ENCODE measurements around the gene ADGRF1.

ADGRF1 gene

GRCh38 chr6:47023573-47023972 is 18.6 kb downstream of the ADGRF1 start:
- no peak overlapping the region for H3K4me3 ChIP-seq
- DNase-seq (ENCODE audit: low spot score), result no peak
- no peak for TF ChIP-seq CTCF (IDR thresholded peaks at IDR 0.05)
- H3K27ac ChIP-seq, result no peak overlapping the region

- no peak for TF ChIP-seq CTCF (IDR thresholded peaks at IDR 0.05)
- no peak for DNase-seq (ENCODE audit: low spot score)
Measured at GRCh38 chr6:47022191-47022590, 19.9 kb downstream of the ADGRF1 start.

GRCh38 chr6:47019941-47020340 is 22.2 kb downstream of the ADGRF1 start:
- Histone ChIP-seq H3K4me3 (no peak overlapping the region), H3K27ac (no peak overlapping the region)
- DNase-seq (ENCODE audit: low spot score), result no peak
- TF ChIP-seq CTCF (IDR thresholded peaks at IDR 0.05), result no peak

More at GRCh38 chr6:47022191-47022590, 19.9 kb downstream of the ADGRF1 start:
- no peak overlapping the region for H3K4me3 ChIP-seq
- H3K27ac ChIP-seq, result no peak overlapping the region

GRCh38 chr6:47016909-47017308 is 25.2 kb downstream of the ADGRF1 start:
- Histone ChIP-seq H3K4me3 (no peak overlapping the region), H3K27ac (no peak overlapping the region)
- no peak for TF ChIP-seq CTCF (IDR thresholded peaks at IDR 0.05)
- no peak for DNase-seq (ENCODE audit: low spot score)

GRCh38 chr6:47016261-47016660 is 25.9 kb downstream of the ADGRF1 start:
- no peak for DNase-seq (ENCODE audit: low spot score)
- Histone ChIP-seq H3K27ac (no peak overlapping the region), H3K4me3 (no peak overlapping the region)
- TF ChIP-seq CTCF (IDR thresholded peaks at IDR 0.05), result no peak

- no peak for TF ChIP-seq CTCF (IDR thresholded peaks at IDR 0.05)
Measured at GRCh38 chr6:47014401-47014800, 27.7 kb downstream of the ADGRF1 start.

GRCh38 chr6:47009583-47009982 is 32.5 kb downstream of the ADGRF1 start:
- DNase-seq (ENCODE audit: low spot score), result no peak
- TF ChIP-seq CTCF (IDR thresholded peaks at IDR 0.05), result no peak
- Histone ChIP-seq H3K27ac (no peak overlapping the region), H3K4me3 (no peak overlapping the region)

More at GRCh38 chr6:47014401-47014800, 27.7 kb downstream of the ADGRF1 start:
- Histone ChIP-seq H3K4me3 (no peak overlapping the region), H3K27ac (no peak overlapping the region)
- no peak for DNase-seq (ENCODE audit: low spot score)

Data from coronary artery (tissue), 2 donors.